BLaER1 treated with 17β-estradiol and CSF1 and Interleukin-3, amounts not matched to agents 10 nM and 100 nM (cell line): Measurements from ENCODE around the gene PPP1R18.

ENCODE experiments used
- H3K27ac ChIP-seq, 11 experiments: shearing (Covaris generic); formaldehyde crosslinking; 2 replicates each; pipeline ENCODE4 v1.8.1; 2022
- H3K27me3 ChIP-seq, 11 experiments: shearing (Covaris generic); formaldehyde crosslinking; 2 replicates each; pipeline ENCODE4 v1.8.1; 2022
- H3K36me3 ChIP-seq, 11 experiments: shearing (Covaris generic); formaldehyde crosslinking; 2 replicates each; pipeline ENCODE4 v1.8.1; 2022
- H3K4me1 ChIP-seq, 10 experiments: shearing (Covaris generic); formaldehyde crosslinking; 2 replicates each; pipeline ENCODE4 v1.8.1; 2022
- H3K4me2 ChIP-seq, 11 experiments: shearing (Covaris generic); formaldehyde crosslinking; 2 replicates each; pipeline ENCODE4 v1.8.1; 2022
- H3K4me3 ChIP-seq, 10 experiments: shearing (Covaris generic); formaldehyde crosslinking; 2 replicates each; pipeline ENCODE4 v1.8.1; 2022
- H3K9ac ChIP-seq, 11 experiments: shearing (Covaris generic); formaldehyde crosslinking; 2 replicates each; pipeline ENCODE4 v1.8.1; 2022
- H3K9me3 ChIP-seq, 11 experiments: shearing (Covaris generic); formaldehyde crosslinking; replicated peaks in 1 of 11; 2 replicates each; pipeline ENCODE4 v1.8.1; 2022
- H4K20me1 ChIP-seq, 11 experiments: shearing (Covaris generic); formaldehyde crosslinking; 2 replicates each; pipeline ENCODE4 v1.8.1; 2022
- Cebpa-rat ChIP-seq, 11 experiments: shearing (Covaris generic); IDR thresholded peaks; 2 replicates each; pipeline ENCODE4 v1.8.1; 2022

The PPP1R18 gene

GRCh38 chr6:30714263-30714662, 27.8 kb upstream of the PPP1R18 start:
- Histone ChIP-seq H3K9me3 (no peaks in the 10 kb centered on the region), H4K20me1 (no peaks in the 10 kb centered on the region), H3K27ac (no peak overlapping the region), H3K36me3 (peaks cover 53 to 63% (median 61%) of the 10 kb centered on the region in 11 experiments), H3K9ac (no peak overlapping the region), H3K27me3 (no peaks in the 10 kb centered on the region), H3K4me3 (no peak overlapping the region), H3K4me2 (peak overlapping the region in 2 of 11 experiments; percentile 19 to 64; a peak in 3 of 22 replicates), H3K4me1 (peaks cover 48 to 62% (median 52%) of the 10 kb centered on the region in 10 experiments)
- TF ChIP-seq Cebpa-rat (IDR thresholded peaks at IDR 0.05): 0 out of 22 replicates have a peak, but pooled peaks of 1 of the 11 experiments have one; percentile 12

- Histone ChIP-seq H3K27me3 (no peaks in the 10 kb centered on the region), H3K9me3 (no peaks in the 10 kb centered on the region), H3K9ac (peak overlapping the region in 4 of 11 experiments; percentile 32 to 46 (median 38); a peak in 4 of 22 replicates), H3K4me2 (peak overlapping the region; percentile 22 to 65 (median 52)), H3K36me3 (peaks cover 66 to 81% (median 78%) of the 10 kb centered on the region in 11 experiments), H3K4me1 (peaks cover 32 to 46% (median 38%) of the 10 kb centered on the region in 10 experiments), H3K4me3 (no peak overlapping the region), H3K27ac (peak overlapping the region in 5 of 11 experiments; percentile 1 to 33 (median 28); a peak in 6 of 22 replicates), H4K20me1 (no peaks in the 10 kb centered on the region)
- no peak for TF ChIP-seq Cebpa-rat (IDR thresholded peaks at IDR 0.05)
These were observed 26.0 kb upstream of the PPP1R18 start for GRCh38 chr6:30712441-30712945.

DNA sequence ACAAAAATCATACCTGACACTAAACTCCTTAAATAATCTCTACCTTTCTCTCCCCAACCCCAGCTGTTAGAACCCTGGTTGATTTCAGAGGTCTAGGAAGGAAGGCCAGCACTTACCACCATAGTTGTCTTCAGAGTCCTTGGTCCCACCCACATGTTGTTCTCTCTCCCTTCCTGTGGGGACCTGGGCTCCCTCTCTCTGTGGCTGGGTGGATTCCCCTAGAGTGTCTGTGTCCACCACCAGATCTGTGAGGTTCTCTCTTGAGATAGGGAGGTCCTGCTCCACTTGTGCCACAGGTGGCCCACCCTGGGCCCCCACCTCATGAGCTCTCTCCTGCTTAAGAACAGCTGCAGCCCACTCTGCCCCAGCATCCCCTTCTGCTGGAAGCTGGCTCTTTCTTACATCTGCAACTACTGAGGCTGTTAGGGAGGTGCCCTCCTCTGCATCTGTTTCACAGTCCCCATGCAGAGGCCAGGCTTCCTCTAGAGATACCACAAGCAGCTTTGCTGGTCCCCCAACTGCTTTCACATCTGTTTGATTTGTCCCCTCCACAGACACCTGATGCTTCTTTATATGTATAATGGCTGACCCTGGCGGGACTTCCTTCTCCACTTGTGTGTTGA, 25.4 kb upstream of the PPP1R18 start:
- H3K4me1 ChIP-seq: peaks cover 32 to 46% (median 38%) of the 10 kb centered on the region in 10 experiments
- H3K9me3 ChIP-seq: no peaks in the 10 kb centered on the region
- TF ChIP-seq Cebpa-rat (IDR thresholded peaks at IDR 0.05): no peak
- H3K4me3 ChIP-seq: no peak overlapping the region
- H3K27me3 ChIP-seq: no peaks in the 10 kb centered on the region
- H4K20me1 ChIP-seq: no peaks in the 10 kb centered on the region
- peaks cover 72 to 87% (median 85%) of the 10 kb centered on the region in 11 experiments for H3K36me3 ChIP-seq
- peak overlapping the region; percentile 22 to 65 (median 52) for H3K4me2 ChIP-seq
- peak overlapping the region in 4 of 11 experiments; percentile 37 to 46 (median 40); a peak in 7 of 22 replicates for H3K9ac ChIP-seq
- peak overlapping the region in 5 of 11 experiments; percentile 18 to 33 (median 28); a peak in 8 of 22 replicates for H3K27ac ChIP-seq

- Histone ChIP-seq H3K4me3 (no peak overlapping the region), H3K27me3 (no peaks in the 10 kb centered on the region), H3K4me1 (peaks cover 18 to 29% (median 25%) of the 10 kb centered on the region in 10 experiments), H3K27ac (no peak overlapping the region), H3K4me2 (no peak overlapping the region), H3K9ac (no peak overlapping the region), H3K36me3 (peaks cover 84 to 100% (median 97%) of the 10 kb centered on the region in 11 experiments), H4K20me1 (no peaks in the 10 kb centered on the region), H3K9me3 (no peaks in the 10 kb centered on the region)
- no peak for TF ChIP-seq Cebpa-rat (IDR thresholded peaks at IDR 0.05)
These were observed 22.8 kb upstream of the PPP1R18 start for GRCh38 chr6:30709101-30709868.

- H3K36me3 ChIP-seq: peaks cover 83 to 100% (median 97%) of the 10 kb centered on the region in 11 experiments
- H3K4me1 ChIP-seq: peaks cover 10 to 23% (median 16%) of the 10 kb centered on the region in 10 experiments
- no peak overlapping the region for H3K4me2 ChIP-seq
- peak overlapping the region in 2 of 11 experiments; percentile 5 to 23; a peak in 2 of 22 replicates for H3K9ac ChIP-seq
- no peak for TF ChIP-seq Cebpa-rat (IDR thresholded peaks at IDR 0.05)
- 0 out of 22 replicates have a peak overlapping the region, but pooled peaks of 1 of the 11 experiments have one; percentile 2 for H3K27ac ChIP-seq
- H3K4me3 ChIP-seq: no peak overlapping the region
- no peaks in the 10 kb centered on the region; a peak in 1 of 22 replicates for H4K20me1 ChIP-seq
- no peaks in the 10 kb centered on the region for H3K27me3 ChIP-seq
- no peaks in the 10 kb centered on the region for H3K9me3 ChIP-seq
These were observed 20.9 kb upstream of the PPP1R18 start for GRCh38 chr6:30707281-30707850.

GRCh38 chr6:30705620-30706019, 19.2 kb upstream of the PPP1R18 start:
- H3K27ac ChIP-seq: no peak overlapping the region
- no peak for TF ChIP-seq Cebpa-rat (IDR thresholded peaks at IDR 0.05)
- no peak overlapping the region for H3K4me3 ChIP-seq
- no peak overlapping the region for H3K4me2 ChIP-seq
- H3K9ac ChIP-seq: peak overlapping the region in 2 of 11 experiments; percentile 5 to 36; a peak in 2 of 22 replicates
- peaks cover 0 to 20% (median 5%) of the 10 kb centered on the region in 10 experiments; a peak in 8 of 20 replicates for H3K4me1 ChIP-seq
- no peaks in the 10 kb centered on the region for H3K9me3 ChIP-seq
- peaks cover 72 to 100% (median 95%) of the 10 kb centered on the region in 11 experiments for H3K36me3 ChIP-seq
- no peaks in the 10 kb centered on the region; a peak in 1 of 22 replicates for H4K20me1 ChIP-seq
- H3K27me3 ChIP-seq: no peaks in the 10 kb centered on the region

GRCh38 chr6:30703821-30704220, 17.4 kb upstream of the PPP1R18 start:
- peak overlapping the region in 4 of 11 experiments; percentile 2 to 20 (median 4); a peak in 1 of 22 replicates for H3K4me2 ChIP-seq
- no peak overlapping the region for H3K4me3 ChIP-seq
- H3K9me3 ChIP-seq: no peaks in the 10 kb centered on the region
- no peak for TF ChIP-seq Cebpa-rat (IDR thresholded peaks at IDR 0.05)
- H3K27me3 ChIP-seq: no peaks in the 10 kb centered on the region
- H3K27ac ChIP-seq: 0 out of 22 replicates have a peak overlapping the region, but pooled peaks of 1 of the 11 experiments have one; percentile 1
- no peak overlapping the region for H3K9ac ChIP-seq
- peaks cover 57 to 100% (median 94%) of the 10 kb centered on the region in 11 experiments for H3K36me3 ChIP-seq
- no peaks in the 10 kb centered on the region; a peak in 1 of 22 replicates for H4K20me1 ChIP-seq
- peaks cover 0 to 30% (median 5%) of the 10 kb centered on the region in 10 experiments; a peak in 8 of 20 replicates for H3K4me1 ChIP-seq

- no peak overlapping the region for H3K27ac ChIP-seq
- H3K9me3 ChIP-seq: no peaks in the 10 kb centered on the region
- no peaks in the 10 kb centered on the region; a peak in 1 of 22 replicates for H4K20me1 ChIP-seq
- no peaks in the 10 kb centered on the region for H3K27me3 ChIP-seq
- no peak overlapping the region for H3K4me3 ChIP-seq
- H3K36me3 ChIP-seq: peaks cover 54 to 100% (median 93%) of the 10 kb centered on the region in 11 experiments
- H3K4me1 ChIP-seq: peaks cover 0 to 30% (median 5%) of the 10 kb centered on the region in 10 experiments; a peak in 8 of 20 replicates
- no peak overlapping the region for H3K4me2 ChIP-seq
- 0 out of 22 replicates have a peak overlapping the region, but pooled peaks of 1 of the 11 experiments have one; percentile 13 for H3K9ac ChIP-seq
- TF ChIP-seq Cebpa-rat (IDR thresholded peaks at IDR 0.05): no peak
These were observed 16.6 kb upstream of the PPP1R18 start for GRCh38 chr6:30703011-30703410.
